Measurements from ENCODE around the gene SEMA3D.

SEMA3D gene

DNA sequence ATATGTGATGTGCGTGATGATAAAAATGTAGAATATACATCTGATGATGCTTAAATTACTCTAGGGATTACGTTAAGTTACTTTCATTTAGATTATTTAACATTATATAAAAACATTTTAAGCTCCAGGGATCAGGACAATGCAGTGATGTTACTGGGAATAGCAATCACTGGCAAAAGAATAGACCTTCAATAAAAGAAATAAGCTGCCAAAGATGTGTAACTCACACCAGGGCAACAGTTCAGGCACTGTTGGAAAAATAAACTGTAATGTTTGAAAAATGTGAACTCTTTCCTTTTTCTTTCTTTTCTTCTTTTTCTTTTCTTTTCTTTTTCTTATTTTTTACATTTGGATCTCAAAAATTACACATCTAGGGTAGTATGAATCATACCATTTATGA lies 131.7 kb downstream of the SEMA3D start:
- Histone ChIP-seq H3K4ac (ENCODE audit: low read depth, low read length) (no peak overlapping the region), H4K8ac (ENCODE audit: low read depth, low read length) (no peak overlapping the region), H3K56ac (ENCODE audit: low read length) (no peak overlapping the region), H3K79me1 (ENCODE audit: low read length) (no peaks in the 10 kb centered on the region), H3K9ac (ENCODE audit: low read length) (no peak overlapping the region), H3K4me2 (ENCODE audit: low read length) (no peak overlapping the region), H3K79me2 (ENCODE audit: control insufficient read depth, insufficient read depth, low read length) (no peaks in the 10 kb centered on the region), H3K18ac (ENCODE audit: low read length) (no peak overlapping the region), H3K36me3 (ENCODE audit: control insufficient read depth, insufficient read depth, low read length) (no peaks in the 10 kb centered on the region), H3K4me3 (ENCODE audit: low read length) (no peak overlapping the region), H3K4me1 (ENCODE audit: control insufficient read depth, low read depth, low read length) (peaks cover 1% of the 10 kb centered on the region), H3K23ac (ENCODE audit: low read length) (no peak overlapping the region), H2AK5ac (ENCODE audit: low read length) (no peak overlapping the region), H3K27me3 (ENCODE audit: insufficient read depth, low read length, poor library complexity) (no peaks in the 10 kb centered on the region), H2BK120ac (ENCODE audit: low read depth, low read length) (no peak overlapping the region), H2BK15ac (replicated peaks; ENCODE audit: low read depth) (no peak overlapping the region), H2BK5ac (ENCODE audit: low read length) (no peak overlapping the region), H3K27ac (ENCODE audit: low read depth, low read length) (no peak overlapping the region), H4K5ac (ENCODE audit: low read length) (no peak overlapping the region)
- 100% methylated on average over 1 of the region's 2 CpGs for WGBS (ENCODE audit: extremely low coverage, insufficient coverage, low lambda C conversion rate)
- DNase-seq: no peak

DNA sequence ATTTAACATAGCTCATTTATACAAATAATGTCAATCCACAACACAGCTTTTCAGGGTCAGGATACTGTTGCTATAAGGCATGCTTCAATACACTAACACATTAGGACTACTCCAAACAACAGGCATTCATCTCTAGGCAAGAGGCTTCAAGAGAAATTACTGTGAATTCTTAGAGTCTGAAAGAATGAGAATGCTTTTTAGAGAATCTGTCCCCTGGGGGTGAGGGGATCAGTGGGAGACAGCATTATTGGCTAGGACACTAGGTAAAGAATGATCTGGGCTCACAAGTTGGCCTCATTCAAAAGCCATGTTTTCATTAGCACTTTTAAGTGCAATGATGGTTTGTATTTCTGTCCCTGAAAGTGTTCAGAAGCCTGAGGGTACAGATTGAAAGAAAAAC lies 132.6 kb downstream of the SEMA3D start:
- Histone ChIP-seq H4K5ac (ENCODE audit: low read length) (no peak overlapping the region), H3K56ac (ENCODE audit: low read length) (no peak overlapping the region), H3K4me1 (ENCODE audit: control insufficient read depth, low read depth, low read length) (peaks cover 1% of the 10 kb centered on the region), H3K4me3 (ENCODE audit: low read length) (no peak overlapping the region), H2AK5ac (ENCODE audit: low read length) (no peak overlapping the region), H3K18ac (ENCODE audit: low read length) (no peak overlapping the region), H3K36me3 (ENCODE audit: control insufficient read depth, insufficient read depth, low read length) (no peaks in the 10 kb centered on the region), H3K27ac (ENCODE audit: low read depth, low read length) (no peak overlapping the region), H2BK5ac (ENCODE audit: low read length) (no peak overlapping the region), H3K4ac (ENCODE audit: low read depth, low read length) (no peak overlapping the region), H3K23ac (ENCODE audit: low read length) (no peak overlapping the region), H3K9ac (ENCODE audit: low read length) (no peak overlapping the region), H3K79me2 (ENCODE audit: control insufficient read depth, insufficient read depth, low read length) (no peaks in the 10 kb centered on the region), H2BK15ac (replicated peaks; ENCODE audit: low read depth) (no peak overlapping the region), H3K27me3 (ENCODE audit: insufficient read depth, low read length, poor library complexity) (no peaks in the 10 kb centered on the region), H4K8ac (ENCODE audit: low read depth, low read length) (no peak overlapping the region), H3K79me1 (ENCODE audit: low read length) (no peaks in the 10 kb centered on the region), H3K4me2 (ENCODE audit: low read length) (no peak overlapping the region), H2BK120ac (ENCODE audit: low read depth, low read length) (no peak overlapping the region)
- peak; percentile 83 for DNase-seq

DNA sequence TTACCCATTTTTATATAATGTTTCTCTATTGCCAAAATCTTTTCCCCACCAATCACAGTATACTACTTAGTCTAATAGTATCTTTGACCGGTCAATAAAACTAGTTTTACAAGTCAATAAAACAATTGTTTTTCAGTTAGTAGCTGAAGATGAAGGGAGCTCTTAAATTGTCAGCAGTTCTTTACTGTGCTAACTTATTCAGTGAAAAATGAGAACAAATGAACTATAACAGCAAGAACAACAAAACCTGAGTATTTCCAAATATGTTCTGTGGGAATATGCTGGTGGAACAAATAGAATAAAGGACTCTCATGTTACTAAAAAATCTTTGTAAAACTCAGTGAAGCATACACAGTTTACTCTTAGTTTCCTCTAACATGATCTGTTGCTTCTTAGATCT lies 134.0 kb downstream of the SEMA3D start:
- DNase-seq: no peak
- no peak overlapping the region for H3K18ac ChIP-seq (ENCODE audit: low read length)
- WGBS (ENCODE audit: extremely low coverage, insufficient coverage, low lambda C conversion rate): no CpG with 5 or more reads among the region's 1 CpG
- H3K36me3 ChIP-seq (ENCODE audit: control insufficient read depth, insufficient read depth, low read length): no peaks in the 10 kb centered on the region
- H3K27me3 ChIP-seq (ENCODE audit: insufficient read depth, low read length, poor library complexity): no peaks in the 10 kb centered on the region
- no peak overlapping the region for H3K4ac ChIP-seq (ENCODE audit: low read depth, low read length)
- no peak overlapping the region for H3K4me3 ChIP-seq (ENCODE audit: low read length)
- no peak overlapping the region for H2BK5ac ChIP-seq (ENCODE audit: low read length)
- H3K9ac ChIP-seq (ENCODE audit: low read length): no peak overlapping the region
- H3K4me1 ChIP-seq (ENCODE audit: control insufficient read depth, low read depth, low read length): peaks cover 1% of the 10 kb centered on the region
- no peak overlapping the region for H2BK120ac ChIP-seq (ENCODE audit: low read depth, low read length)
- no peak overlapping the region for H3K56ac ChIP-seq (ENCODE audit: low read length)
- no peaks in the 10 kb centered on the region for H3K79me2 ChIP-seq (ENCODE audit: control insufficient read depth, insufficient read depth, low read length)
- H3K79me1 ChIP-seq (ENCODE audit: low read length): no peaks in the 10 kb centered on the region
- H4K8ac ChIP-seq (ENCODE audit: low read depth, low read length): no peak overlapping the region
- no peak overlapping the region for H3K27ac ChIP-seq (ENCODE audit: low read depth, low read length)
- no peak overlapping the region for H3K23ac ChIP-seq (ENCODE audit: low read length)
- no peak overlapping the region for H3K4me2 ChIP-seq (ENCODE audit: low read length)
- no peak overlapping the region for H4K5ac ChIP-seq (ENCODE audit: low read length)
- H2AK5ac ChIP-seq (ENCODE audit: low read length): no peak overlapping the region
- H2BK15ac ChIP-seq (replicated peaks; ENCODE audit: low read depth): no peak overlapping the region

DNA sequence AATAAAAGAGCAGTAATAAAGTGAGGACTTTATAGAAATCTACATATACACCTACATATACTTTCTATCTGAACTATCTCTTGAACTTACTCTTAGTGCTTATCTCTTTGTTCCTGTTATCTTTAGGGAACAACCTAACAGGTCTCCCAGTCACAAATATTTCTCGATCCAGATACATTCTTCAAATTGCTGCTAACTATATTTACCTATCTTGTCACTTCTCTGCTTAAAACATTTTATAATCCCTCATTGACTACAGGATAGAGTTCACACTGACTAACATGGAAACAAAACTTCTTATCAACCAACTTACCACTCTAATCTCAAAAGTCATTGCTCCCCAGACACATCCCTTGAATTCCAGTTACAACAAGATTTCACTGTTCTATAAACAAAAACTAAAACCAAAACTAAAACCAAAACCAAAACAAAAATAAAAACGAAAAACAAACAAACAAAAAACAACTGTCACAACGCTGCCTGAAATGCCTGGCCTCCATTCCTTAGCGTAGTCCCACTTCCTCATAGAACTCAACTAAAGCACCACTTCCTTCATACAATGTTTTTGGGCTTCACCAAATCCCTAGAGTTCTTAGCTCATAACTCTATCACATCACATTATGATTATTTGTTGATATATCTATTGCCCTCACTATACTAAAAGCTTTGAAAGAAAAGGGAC lies 134.7 kb downstream of the SEMA3D start:
- no peak overlapping the region for H4K5ac ChIP-seq (ENCODE audit: low read length)
- no peaks in the 10 kb centered on the region for H3K36me3 ChIP-seq (ENCODE audit: control insufficient read depth, insufficient read depth, low read length)
- H2BK5ac ChIP-seq (ENCODE audit: low read length): no peak overlapping the region
- 100% methylated on average over 1 of the region's 4 CpGs for WGBS (ENCODE audit: extremely low coverage, insufficient coverage, low lambda C conversion rate)
- H2BK15ac ChIP-seq (replicated peaks; ENCODE audit: low read depth): no peak overlapping the region
- H3K9ac ChIP-seq (ENCODE audit: low read length): no peak overlapping the region
- peaks cover 1% of the 10 kb centered on the region for H3K4me1 ChIP-seq (ENCODE audit: control insufficient read depth, low read depth, low read length)
- no peaks in the 10 kb centered on the region for H3K27me3 ChIP-seq (ENCODE audit: insufficient read depth, low read length, poor library complexity)
- H3K79me1 ChIP-seq (ENCODE audit: low read length): no peaks in the 10 kb centered on the region
- H3K4ac ChIP-seq (ENCODE audit: low read depth, low read length): no peak overlapping the region
- no peak overlapping the region for H2AK5ac ChIP-seq (ENCODE audit: low read length)
- no peak overlapping the region for H3K4me2 ChIP-seq (ENCODE audit: low read length)
- H3K18ac ChIP-seq (ENCODE audit: low read length): no peak overlapping the region
- peak; percentile 79 for DNase-seq
- H2BK120ac ChIP-seq (ENCODE audit: low read depth, low read length): no peak overlapping the region
- no peak overlapping the region for H4K8ac ChIP-seq (ENCODE audit: low read depth, low read length)
- no peak overlapping the region for H3K27ac ChIP-seq (ENCODE audit: low read depth, low read length)
- no peaks in the 10 kb centered on the region for H3K79me2 ChIP-seq (ENCODE audit: control insufficient read depth, insufficient read depth, low read length)
- no peak overlapping the region for H3K23ac ChIP-seq (ENCODE audit: low read length)
- H3K56ac ChIP-seq (ENCODE audit: low read length): no peak overlapping the region
- H3K4me3 ChIP-seq (ENCODE audit: low read length): no peak overlapping the region

DNA sequence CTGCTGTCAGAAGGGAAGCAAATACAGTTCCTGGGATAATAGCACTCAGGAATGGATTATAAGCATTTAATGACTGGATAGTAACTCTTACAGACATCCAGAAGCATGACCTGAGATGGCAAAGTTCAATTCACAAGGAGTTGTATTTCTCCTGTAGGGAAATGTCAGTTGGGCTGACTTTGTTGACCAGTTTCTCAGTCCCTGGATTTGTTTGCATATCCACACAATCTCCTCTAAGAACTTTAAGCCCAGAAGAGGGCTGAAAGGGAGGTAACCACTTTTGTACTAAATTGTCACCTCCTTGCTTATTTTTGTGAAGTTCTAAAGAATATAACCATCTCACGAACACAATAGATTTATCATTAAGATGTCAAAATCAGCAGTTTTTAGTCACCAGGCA lies 140.3 kb downstream of the SEMA3D start:
- Histone ChIP-seq H4K5ac (ENCODE audit: low read length) (no peak overlapping the region), H2BK5ac (ENCODE audit: low read length) (no peak overlapping the region), H3K27ac (ENCODE audit: low read depth, low read length) (no peak overlapping the region), H3K27me3 (ENCODE audit: insufficient read depth, low read length, poor library complexity) (no peaks in the 10 kb centered on the region), H3K56ac (ENCODE audit: low read length) (no peak overlapping the region), H3K9ac (ENCODE audit: low read length) (no peak overlapping the region), H2BK120ac (ENCODE audit: low read depth, low read length) (no peak overlapping the region), H3K79me2 (ENCODE audit: control insufficient read depth, insufficient read depth, low read length) (no peaks in the 10 kb centered on the region), H3K23ac (ENCODE audit: low read length) (no peak overlapping the region), H3K4me1 (ENCODE audit: control insufficient read depth, low read depth, low read length) (peaks cover 1% of the 10 kb centered on the region), H3K18ac (ENCODE audit: low read length) (no peak overlapping the region), H3K4ac (ENCODE audit: low read depth, low read length) (no peak overlapping the region), H2BK15ac (replicated peaks; ENCODE audit: low read depth) (no peak overlapping the region), H3K4me2 (ENCODE audit: low read length) (no peak overlapping the region), H4K8ac (ENCODE audit: low read depth, low read length) (no peak overlapping the region), H2AK5ac (ENCODE audit: low read length) (no peak overlapping the region), H3K79me1 (ENCODE audit: low read length) (no peaks in the 10 kb centered on the region), H3K36me3 (ENCODE audit: control insufficient read depth, insufficient read depth, low read length) (no peaks in the 10 kb centered on the region), H3K4me3 (ENCODE audit: low read length) (no peak overlapping the region)
- WGBS (ENCODE audit: extremely low coverage, insufficient coverage, low lambda C conversion rate): no CpG with 5 or more reads among the region's 1 CpG
- no peak for DNase-seq

DNA sequence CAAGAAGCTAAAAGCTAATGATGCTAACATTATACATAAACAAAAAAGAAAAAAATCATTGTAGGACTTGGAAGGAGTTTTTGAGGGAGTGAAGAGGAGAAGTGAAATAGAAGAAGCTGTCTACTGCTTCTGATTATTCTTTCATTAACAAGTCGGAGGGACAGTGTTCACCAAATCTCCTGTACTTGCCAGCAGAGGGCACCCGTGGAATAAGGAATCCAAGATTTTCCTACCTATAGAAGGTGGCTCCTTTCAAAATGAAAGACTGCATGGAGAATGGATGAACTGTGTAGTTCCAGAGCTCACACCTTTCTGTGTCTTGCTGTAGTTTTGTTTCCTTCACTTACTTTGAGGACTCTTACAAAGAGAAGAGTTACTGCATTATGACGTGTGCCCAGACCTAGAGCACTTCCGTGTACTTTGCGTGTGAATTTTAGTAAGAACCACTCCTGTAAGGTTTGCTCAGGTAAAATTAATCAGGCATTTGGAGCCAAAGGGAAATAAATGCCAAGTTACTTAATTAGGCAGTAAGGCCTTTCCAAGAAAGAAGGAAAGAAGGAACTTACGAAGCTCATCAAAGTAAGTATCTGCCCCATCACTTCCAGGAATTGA lies 145.1 kb downstream of the SEMA3D start:
- H2BK120ac ChIP-seq (ENCODE audit: low read depth, low read length): no peak overlapping the region
- no peak overlapping the region for H3K4me3 ChIP-seq (ENCODE audit: low read length)
- no peaks in the 10 kb centered on the region for H3K4me1 ChIP-seq (ENCODE audit: control insufficient read depth, low read depth, low read length)
- H4K5ac ChIP-seq (ENCODE audit: low read length): no peak overlapping the region
- H3K79me2 ChIP-seq (ENCODE audit: control insufficient read depth, insufficient read depth, low read length): no peaks in the 10 kb centered on the region
- no peaks in the 10 kb centered on the region for H3K36me3 ChIP-seq (ENCODE audit: control insufficient read depth, insufficient read depth, low read length)
- no CpG with 5 or more reads among the region's 6 CpGs for WGBS (ENCODE audit: extremely low coverage, insufficient coverage, low lambda C conversion rate)
- no peak overlapping the region for H3K4me2 ChIP-seq (ENCODE audit: low read length)
- no peak overlapping the region for H2BK15ac ChIP-seq (replicated peaks; ENCODE audit: low read depth)
- no peaks in the 10 kb centered on the region for H3K27me3 ChIP-seq (ENCODE audit: insufficient read depth, low read length, poor library complexity)
- H3K56ac ChIP-seq (ENCODE audit: low read length): peak overlapping the region; percentile 44
- H3K9ac ChIP-seq (ENCODE audit: low read length): no peak overlapping the region
- no peak overlapping the region for H3K4ac ChIP-seq (ENCODE audit: low read depth, low read length)
- H3K27ac ChIP-seq (ENCODE audit: low read depth, low read length): no peak overlapping the region
- H4K8ac ChIP-seq (ENCODE audit: low read depth, low read length): no peak overlapping the region
- H3K18ac ChIP-seq (ENCODE audit: low read length): no peak overlapping the region
- no peak overlapping the region for H2BK5ac ChIP-seq (ENCODE audit: low read length)
- no peak overlapping the region for H2AK5ac ChIP-seq (ENCODE audit: low read length)
- peak; percentile 70 for DNase-seq
- H3K23ac ChIP-seq (ENCODE audit: low read length): no peak overlapping the region
- H3K79me1 ChIP-seq (ENCODE audit: low read length): no peaks in the 10 kb centered on the region

All from mesendoderm (in vitro differentiated cells).